ENCODE data around the gene TSNAX.

Gene TSNAX

GRCh38 chr1:231518485-231519034 lies 9.9 kb upstream of the TSNAX start:
- DNase-seq (ENCODE audit: low read depth, low spot score): no peak

GRCh38 chr1:231519166-231519565 lies 9.3 kb upstream of the TSNAX start:
- no peak for DNase-seq (ENCODE audit: low read depth, low spot score)

- DNase-seq (ENCODE audit: low read depth, low spot score): no peak
Measured at GRCh38 chr1:231522038-231522437, 6.4 kb upstream of the TSNAX start.

- no peak for DNase-seq (ENCODE audit: low read depth, low spot score)
Measured at GRCh38 chr1:231522931-231523642, 5.4 kb upstream of the TSNAX start.

- DNase-seq (ENCODE audit: low read depth, low spot score): no peak
Measured at GRCh38 chr1:231523816-231524215, 4.7 kb upstream of the TSNAX start.

GRCh38 chr1:231526536-231526935 lies 1.9 kb upstream of the TSNAX start:
- DNase-seq (ENCODE audit: low read depth, low spot score): no peak

- no peak for DNase-seq (ENCODE audit: low read depth, low spot score)
Measured at GRCh38 chr1:231527586-231528171, 790 bp upstream of the TSNAX start.

- DNase-seq (ENCODE audit: low read depth, low spot score): no peak
Measured at GRCh38 chr1:231533240-231533639, 4.8 kb downstream of the TSNAX start.

GRCh38 chr1:231534703-231535159 lies 6.3 kb downstream of the TSNAX start:
- DNase-seq (ENCODE audit: low read depth, low spot score): no peak

GRCh38 chr1:231536099-231536498 lies 7.6 kb downstream of the TSNAX start:
- no peak for DNase-seq (ENCODE audit: low read depth, low spot score)

GRCh38 chr1:231540847-231541246 lies 12.4 kb downstream of the TSNAX start:
- DNase-seq (ENCODE audit: low read depth, low spot score): no peak

GRCh38 chr1:231541842-231542241 lies 13.4 kb downstream of the TSNAX start:
- DNase-seq (ENCODE audit: low read depth, low spot score): no peak

- no peak for DNase-seq (ENCODE audit: low read depth, low spot score)
Measured at GRCh38 chr1:231544943-231545592, 16.6 kb downstream of the TSNAX start.

GRCh38 chr1:231546693-231547092 lies 18.2 kb downstream of the TSNAX start:
- no peak for DNase-seq (ENCODE audit: low read depth, low spot score)

- no peak for DNase-seq (ENCODE audit: low read depth, low spot score)
Measured at GRCh38 chr1:231549733-231550447, 21.4 kb downstream of the TSNAX start.

GRCh38 chr1:231550448-231550781 lies 21.9 kb downstream of the TSNAX start:
- DNase-seq (ENCODE audit: low read depth, low spot score): no peak

GRCh38 chr1:231553320-231553719 lies 24.9 kb downstream of the TSNAX start:
- DNase-seq (ENCODE audit: low read depth, low spot score): no peak

- no peak for DNase-seq (ENCODE audit: low read depth, low spot score)
Measured at GRCh38 chr1:231554969-231555368, 26.5 kb downstream of the TSNAX start.

- no peak for DNase-seq (ENCODE audit: low read depth, low spot score)
Measured at GRCh38 chr1:231557411-231557810, 28.9 kb downstream of the TSNAX start.

GRCh38 chr1:231557898-231558707 lies 29.6 kb downstream of the TSNAX start:
- DNase-seq (ENCODE audit: low read depth, low spot score): no peak

- no peak for DNase-seq (ENCODE audit: low read depth, low spot score)
Measured at GRCh38 chr1:231558708-231559185, 30.3 kb downstream of the TSNAX start.
